Urinary bladder (tissue), 4 donors: ENCODE measurements around the gene GATA3. TPM values are rescaled to one million over a fixed set of nuclear protein-coding genes. Genes with fewer than 3 reads are reported as not detected.

Experiments
- DNase-seq: peaks from one replicate; pipeline ENCODE4 v3.0.0-alpha.2; 2015; ENCODE audit errors: extremely low spot score
- H3K27ac ChIP-seq: one replicate; pipeline ENCODE4 v1.5.1; 2013; ENCODE audit warnings: low read depth, mild to moderate bottlenecking, moderate library complexity
- H3K36me3 ChIP-seq: one replicate; pipeline ENCODE4 v1.6.1; 2013; ENCODE audit warnings: mild to moderate bottlenecking, moderate library complexity; ENCODE audit not compliant: insufficient read depth
- H3K4me1 ChIP-seq: one replicate; pipeline ENCODE4 v1.6.1; 2013; ENCODE audit warnings: mild to moderate bottlenecking, moderate library complexity; ENCODE audit not compliant: insufficient read depth
- H3K4me3 ChIP-seq: one replicate; pipeline ENCODE4 v1.5.1; 2013; ENCODE audit warnings: low read depth, low read length
- WGBS: extraction: QIAGEN DNeasy Blood & Tissue Kit; methylation state at CpG from one replicate; pipeline ENCODE4 v1.1.7; 2013; 5-methylcytosine and 5-hydroxymethylcytosine counted together
- polyA plus RNA-seq: library from polyadenylated mRNA; stranded (reverse); fragments of 200-250 nt; gene quantifications from one replicate; pipeline ENCODE4 v1.2.3, GENCODE V29; 2013
- total RNA-seq: library from RNA; depleted of rRNA; stranded (reverse); fragments of >200 nt; gene quantifications from one replicate; pipeline ENCODE4 v1.2.3, GENCODE V29; 2014
- donor health status: healthy with polysubstance abuse.
- donor health status: healthy.

GATA3 gene
- total and polyA plus RNA-seq, 2 donors = 10.6 to 17.9 TPM

GRCh38 chr10:8043569-8044306 is 10.8 kb upstream of the GATA3 start:
- 10% methylated on average over 31 of the region's 31 CpGs for WGBS
- Histone ChIP-seq H3K36me3 (no peaks in the 10 kb centered on the region), H3K4me1 (no peaks in the 10 kb centered on the region), H3K27ac (no peak overlapping the region), H3K4me3 (no peak overlapping the region)
- no peak for DNase-seq

GRCh38 chr10:8044331-8044907 is 10.1 kb upstream of the GATA3 start:
- WGBS = 13% methylated on average over 12 of the region's 12 CpGs
- Histone ChIP-seq H3K4me1 (no peaks in the 10 kb centered on the region), H3K4me3 (no peak overlapping the region), H3K36me3 (no peaks in the 10 kb centered on the region), H3K27ac (no peak overlapping the region)
- DNase-seq = no peak

GRCh38 chr10:8044908-8045725 is 9.4 kb upstream of the GATA3 start:
- Histone ChIP-seq H3K27ac (no peak overlapping the region), H3K4me1 (peaks cover 3% of the 10 kb centered on the region), H3K36me3 (no peaks in the 10 kb centered on the region), H3K4me3 (peak overlapping the region; percentile 23)
- no peak for DNase-seq
- WGBS = 4% methylated on average over 32 of the region's 32 CpGs

GRCh38 chr10:8045726-8046494 is 8.6 kb upstream of the GATA3 start:
- DNase-seq = no peak
- Histone ChIP-seq H3K27ac (no peak overlapping the region), H3K4me1 (peaks cover 3% of the 10 kb centered on the region), H3K36me3 (no peaks in the 10 kb centered on the region), H3K4me3 (peak overlapping the region; percentile 23)
- 5% methylated on average over 17 of the region's 17 CpGs for WGBS

GRCh38 chr10:8047452-8048280 is 6.8 kb upstream of the GATA3 start:
- no peak for DNase-seq

GRCh38 chr10:8048281-8049008 is 6.0 kb upstream of the GATA3 start:
- WGBS = 7% methylated on average over 28 of the region's 29 CpGs
- Histone ChIP-seq H3K36me3 (no peaks in the 10 kb centered on the region), H3K4me1 (peaks cover 3% of the 10 kb centered on the region), H3K27ac (peak overlapping the region; percentile 61), H3K4me3 (peak overlapping the region; percentile 26)
- DNase-seq = no peak

More at GRCh38 chr10:8047452-8048280, 6.8 kb upstream of the GATA3 start:
- H3K4me3 ChIP-seq = no peak overlapping the region
- H3K36me3 ChIP-seq = no peaks in the 10 kb centered on the region
- no peak overlapping the region for H3K27ac ChIP-seq
- 4% methylated on average over 30 of the region's 30 CpGs for WGBS
- peaks cover 3% of the 10 kb centered on the region for H3K4me1 ChIP-seq

GRCh38 chr10:8049045-8049864 is 5.2 kb upstream of the GATA3 start:
- Histone ChIP-seq H3K27ac (peak overlapping the region; percentile 69), H3K4me3 (peak overlapping the region; percentile 58), H3K36me3 (no peaks in the 10 kb centered on the region), H3K4me1 (peaks cover 3% of the 10 kb centered on the region)
- no peak for DNase-seq
- 2% methylated on average over 51 of the region's 51 CpGs for WGBS

GRCh38 chr10:8049865-8050555 is 4.5 kb upstream of the GATA3 start:
- peak overlapping the region; percentile 69 for H3K27ac ChIP-seq
- H3K36me3 ChIP-seq = no peaks in the 10 kb centered on the region
- peak overlapping the region; percentile 58 for H3K4me3 ChIP-seq
- DNase-seq = no peak
- WGBS = under 1% methylated on average over 68 of the region's 68 CpGs
- peaks cover 3% of the 10 kb centered on the region for H3K4me1 ChIP-seq

- Histone ChIP-seq H3K4me1 (peaks cover 3% of the 10 kb centered on the region), H3K27ac (peak overlapping the region; percentile 44), H3K4me3 (peak overlapping the region; percentile 58), H3K36me3 (no peaks in the 10 kb centered on the region)
- no peak for DNase-seq
- WGBS = 1% methylated on average over 60 of the region's 60 CpGs
These were observed 3.9 kb upstream of the GATA3 start for GRCh38 chr10:8050556-8051108.

- Histone ChIP-seq H3K27ac (peak overlapping the region; percentile 93), H3K36me3 (no peaks in the 10 kb centered on the region), H3K4me3 (peak overlapping the region; percentile 58), H3K4me1 (peaks cover 3% of the 10 kb centered on the region)
- WGBS = 8% methylated on average over 51 of the region's 52 CpGs
- DNase-seq = no peak
These were observed 3.2 kb upstream of the GATA3 start for GRCh38 chr10:8051109-8051821.
